Lower leg skin (tissue), 3 donors: Measurements from ENCODE around the gene BPIFA1.

Experiments
- CTCF ChIP-seq, 3 donors: fragments of 450-650 bp; IDR thresholded peaks; one replicate each; pipeline ENCODE4 v1.5.1; 2016; ENCODE audit warnings: antibody characterized with exemption in 3 of 3, mild to moderate bottlenecking in 3 of 3, moderate library complexity in 2 of 3
- POLR2A ChIP-seq, 2 donors: fragments of 450-650 bp; IDR thresholded peaks; one replicate each; pipeline ENCODE4 v1.6.1; 2016 to 2017; ENCODE audit warnings: antibody characterized with exemption in 2 of 2, mild to moderate bottlenecking in 1 of 2, moderate library complexity in 1 of 2

GRCh38 chr20:33290852-33291251 is 55.1 kb downstream of the BPIFA1 start:
- no peak for TF ChIP-seq CTCF (IDR thresholded peaks at IDR 0.05)
- TF ChIP-seq POLR2A (IDR thresholded peaks at IDR 0.05): no peak
